ENCODE results near the gene KCNC3.
"Not testable (repeated sequence)": the region's sequence is repeated elsewhere in the genome, so short reads cannot be mapped to it uniquely, and the experiment has no call there.

Gene KCNC3

DNA sequence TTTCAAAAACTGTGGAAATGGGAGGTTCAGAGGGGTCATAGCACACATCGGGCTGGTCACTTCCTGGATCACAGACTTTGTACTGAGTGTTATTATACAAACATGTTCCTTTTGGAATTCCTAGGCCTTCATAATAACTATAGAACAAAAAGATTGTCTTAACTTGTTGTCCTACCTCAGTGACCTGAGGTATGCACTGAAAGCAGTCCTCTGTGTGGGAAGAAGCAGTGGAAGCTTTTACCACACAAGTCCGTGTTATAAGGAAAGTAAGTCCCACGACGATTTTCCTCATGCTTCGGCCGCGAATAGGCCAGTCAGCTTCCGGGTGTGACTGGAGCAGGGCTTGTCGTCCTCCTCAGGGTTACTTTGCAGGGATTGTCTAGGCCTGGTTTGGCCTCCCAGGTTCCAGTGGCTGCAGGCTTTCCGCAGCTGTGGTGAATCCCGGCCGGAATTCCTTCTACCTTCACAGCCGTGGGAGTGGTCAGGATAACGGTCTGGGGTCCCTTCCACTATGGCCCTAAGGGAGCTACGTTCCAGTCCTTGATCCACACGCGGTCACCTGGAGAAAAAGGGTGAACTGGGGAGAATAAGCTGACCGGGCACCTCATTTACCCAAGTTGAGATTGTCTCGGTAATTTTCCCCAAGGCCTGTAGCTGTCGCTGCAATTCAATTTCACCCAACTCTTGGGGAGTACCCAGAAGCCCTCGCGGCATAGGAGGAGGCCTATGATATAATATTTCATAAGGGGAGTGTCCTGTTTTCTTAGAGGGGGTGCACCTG lies 20.3 kb upstream of the KCNC3 start:
- WGBS (ENCODE audit: insufficient coverage) = 89% methylated on average over 13 of the region's 22 CpGs
- POLR2A ChIA-PET = no interaction called here
- Histone ChIP-seq H3K36me3 (ENCODE audit: control insufficient read depth in 4 of 4, insufficient read depth in 4 of 4, low read length in 3 of 4) (no peaks in the 10 kb centered on the region), H3K4me1 (ENCODE audit: control extremely low read depth in 1 of 4, control insufficient read depth in 4 of 4, insufficient read depth in 4 of 4, low read length in 3 of 4) (no peaks in the 10 kb centered on the region), H3K27me3 (replicated peaks in 2 of 5; ENCODE audit: control insufficient read depth in 4 of 5, insufficient read depth in 5 of 5, low read length in 4 of 5) (peaks cover 0 to 6% (median 0%) of the 10 kb centered on the region in 5 experiments), H3K4me3 (ENCODE audit: control insufficient read depth in 1 of 7, extremely low read depth in 1 of 7, insufficient read depth in 4 of 7, low read depth in 2 of 7, low read length in 6 of 7) (no peak overlapping the region), H3K9me3 (ENCODE audit: control extremely low read depth in 1 of 5, control insufficient read depth in 4 of 5, insufficient read depth in 2 of 5, low read depth in 1 of 5, low read length in 4 of 5) (peaks cover 0 to 11% (median 8%) of the 10 kb centered on the region in 5 experiments), H3K27ac (ENCODE audit: insufficient read depth in 1 of 2, low read depth in 1 of 2, low read length in 2 of 2, poor library complexity in 1 of 2, severe bottlenecking in 2 of 2) (no peak overlapping the region)
- CTCF ChIA-PET = no interaction called here
- no peak for DNase-seq

DNA sequence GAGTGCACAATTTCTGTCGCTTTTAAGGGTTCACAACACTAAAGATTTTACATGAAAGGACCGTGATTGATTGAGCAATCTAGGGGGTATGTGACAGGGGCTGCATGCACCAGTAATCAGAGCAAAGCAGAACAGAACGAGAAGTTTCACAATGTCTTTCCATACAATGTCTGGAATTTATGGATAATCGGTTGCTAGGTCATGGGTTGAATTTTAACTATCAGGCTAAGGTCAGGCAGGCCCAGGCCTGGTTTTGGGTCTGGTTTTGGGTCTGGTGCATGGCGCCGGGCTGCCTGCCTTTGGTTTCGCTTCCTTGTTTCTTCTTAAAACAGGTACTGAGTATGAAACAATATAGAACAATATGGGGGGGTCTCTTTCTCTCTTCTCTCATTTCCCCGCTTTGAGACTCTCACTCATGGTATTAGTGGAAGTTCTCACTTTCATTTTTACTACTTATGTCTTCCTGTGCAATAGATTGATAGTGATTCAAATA lies 18.0 kb upstream of the KCNC3 start:
- CTCF ChIA-PET; H3K27ac ChIP-seq (ENCODE audit: insufficient read depth in 1 of 2, low read depth in 1 of 2, low read length in 2 of 2, poor library complexity in 1 of 2, severe bottlenecking in 2 of 2); H3K4me1 ChIP-seq (ENCODE audit: control extremely low read depth in 1 of 4, control insufficient read depth in 4 of 4, insufficient read depth in 4 of 4, low read length in 3 of 4); POLR2A ChIA-PET; H3K27me3 ChIP-seq (replicated peaks in 2 of 5; ENCODE audit: control insufficient read depth in 4 of 5, insufficient read depth in 5 of 5, low read length in 4 of 5); H3K36me3 ChIP-seq (ENCODE audit: control insufficient read depth in 4 of 4, insufficient read depth in 4 of 4, low read length in 3 of 4); H3K4me3 ChIP-seq (ENCODE audit: control insufficient read depth in 1 of 7, extremely low read depth in 1 of 7, insufficient read depth in 4 of 7, low read depth in 2 of 7, low read length in 6 of 7): not testable (repeated sequence)
- 93% methylated on average over 3 of the region's 8 CpGs for WGBS (ENCODE audit: insufficient coverage)
- peaks cover 0 to 13% (median 9%) of the 10 kb centered on the region in 5 experiments for H3K9me3 ChIP-seq (ENCODE audit: control extremely low read depth in 1 of 5, control insufficient read depth in 4 of 5, insufficient read depth in 2 of 5, low read depth in 1 of 5, low read length in 4 of 5)
- DNase-seq = peak in 1 of 3 donors; percentile 15

DNA sequence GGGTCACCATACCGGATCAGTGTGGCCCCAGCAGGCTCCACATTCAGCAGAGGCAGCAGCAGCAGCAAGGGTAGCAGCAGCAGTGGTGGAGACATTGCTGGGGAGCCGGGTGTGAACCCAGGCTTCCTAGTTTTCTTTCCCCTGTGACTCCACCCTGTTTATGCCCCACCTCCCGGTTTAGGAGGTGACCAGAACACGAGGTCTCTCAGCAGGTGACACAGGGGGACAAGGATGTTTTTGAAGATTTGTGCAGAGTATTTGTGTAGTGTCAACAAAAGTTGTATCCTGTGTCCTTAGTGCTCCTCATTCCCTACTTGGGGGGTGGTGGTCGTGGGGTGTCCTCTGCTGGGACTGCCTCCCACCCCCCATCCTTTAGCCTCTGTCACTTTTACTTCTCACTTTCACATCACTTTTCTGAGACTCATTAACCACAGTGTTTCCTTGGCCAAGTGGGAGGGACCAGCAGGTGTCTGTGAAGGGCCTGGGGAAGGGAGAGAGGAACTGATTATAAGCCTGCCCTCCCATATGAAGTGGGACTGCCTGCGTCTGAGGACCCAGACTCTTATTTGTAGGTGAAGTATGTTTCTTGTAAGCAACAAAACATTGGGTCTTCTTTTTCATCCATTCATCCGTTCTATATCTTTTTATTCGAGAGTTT lies 15.6 kb upstream of the KCNC3 start:
- Histone ChIP-seq H3K36me3 (ENCODE audit: control insufficient read depth in 4 of 4, insufficient read depth in 4 of 4, low read length in 3 of 4) (no peaks in the 10 kb centered on the region), H3K27me3 (replicated peaks in 2 of 5; ENCODE audit: control insufficient read depth in 4 of 5, insufficient read depth in 5 of 5, low read length in 4 of 5) (peaks cover 0 to 3% (median 0%) of the 10 kb centered on the region in 5 experiments), H3K9me3 (ENCODE audit: control extremely low read depth in 1 of 5, control insufficient read depth in 4 of 5, insufficient read depth in 2 of 5, low read depth in 1 of 5, low read length in 4 of 5) (peaks cover 0 to 15% (median 9%) of the 10 kb centered on the region in 5 experiments), H3K27ac (ENCODE audit: insufficient read depth in 1 of 2, low read depth in 1 of 2, low read length in 2 of 2, poor library complexity in 1 of 2, severe bottlenecking in 2 of 2) (no peak overlapping the region), H3K4me3 (ENCODE audit: control insufficient read depth in 1 of 7, extremely low read depth in 1 of 7, insufficient read depth in 4 of 7, low read depth in 2 of 7, low read length in 6 of 7) (no peak overlapping the region), H3K4me1 (ENCODE audit: control extremely low read depth in 1 of 4, control insufficient read depth in 4 of 4, insufficient read depth in 4 of 4, low read length in 3 of 4) (no peaks in the 10 kb centered on the region)
- ChIA-PET POLR2A (no interaction called here), CTCF (no interaction called here)
- DNase-seq = peak in 1 of 3 donors; percentile 38
- WGBS (ENCODE audit: insufficient coverage) = 90% methylated on average over 2 of the region's 8 CpGs

DNA sequence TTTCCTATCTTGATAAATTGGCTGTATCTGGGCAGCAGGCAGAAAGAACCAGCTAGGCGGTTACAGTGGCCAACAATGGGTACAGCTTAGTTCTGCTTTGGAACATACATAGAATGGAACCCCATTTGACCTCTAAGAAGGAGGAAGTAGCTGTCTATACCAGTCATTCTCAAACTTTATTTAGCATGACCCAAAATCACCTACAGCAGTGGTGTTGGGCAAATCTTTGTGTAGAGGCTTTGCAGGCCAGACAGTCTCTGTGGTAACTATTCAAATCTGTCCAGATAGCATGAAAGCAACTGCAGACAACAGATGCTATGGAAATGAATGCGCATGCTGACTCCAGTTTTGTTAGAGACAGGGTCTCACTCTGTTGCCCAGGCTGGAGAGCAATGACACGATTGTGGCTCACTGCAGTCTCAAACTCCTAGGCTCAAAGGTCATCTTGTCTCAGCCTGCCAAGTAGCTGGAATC lies 12.0 kb upstream of the KCNC3 start:
- no peaks in the 10 kb centered on the region for H3K27me3 ChIP-seq (replicated peaks in 2 of 5; ENCODE audit: control insufficient read depth in 4 of 5, insufficient read depth in 5 of 5, low read length in 4 of 5)
- ChIA-PET CTCF (interaction anchor here (0.6 kb wide), 1 partner anchor 16 kb away, joined by 4 read pairs; no protein-coding TSS in a partner anchor), POLR2A (interaction anchor here (0.8 kb wide), 1 partner anchor 10 kb away, joined by 4 read pairs; no protein-coding TSS in a partner anchor)

DNA sequence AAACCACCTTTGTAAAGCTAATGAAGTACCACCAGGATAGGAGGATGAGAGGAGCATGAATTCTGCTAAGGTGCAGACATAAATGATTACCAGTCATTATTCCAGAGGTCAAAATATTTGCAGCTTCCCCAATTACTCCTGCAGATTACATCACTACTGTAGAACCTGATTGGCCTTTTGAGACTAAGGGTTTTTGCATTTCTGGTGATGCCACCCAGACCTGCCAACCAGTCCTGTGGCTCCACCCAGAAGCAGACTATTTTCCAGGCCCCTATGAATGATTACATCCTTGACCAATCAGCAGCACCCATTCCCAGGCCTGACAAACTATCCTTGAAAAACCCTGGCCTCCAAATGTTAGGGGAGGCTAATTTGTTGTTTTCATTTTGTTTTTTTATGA lies 11.2 kb upstream of the KCNC3 start:
- Histone ChIP-seq H3K36me3 (ENCODE audit: control insufficient read depth in 4 of 4, insufficient read depth in 4 of 4, low read length in 3 of 4) (no peaks in the 10 kb centered on the region), H3K27ac (ENCODE audit: insufficient read depth in 1 of 2, low read depth in 1 of 2, low read length in 2 of 2, poor library complexity in 1 of 2, severe bottlenecking in 2 of 2) (no peak overlapping the region), H3K4me3 (ENCODE audit: control insufficient read depth in 1 of 7, extremely low read depth in 1 of 7, insufficient read depth in 4 of 7, low read depth in 2 of 7, low read length in 6 of 7) (no peak overlapping the region), H3K27me3 (replicated peaks in 2 of 5; ENCODE audit: control insufficient read depth in 4 of 5, insufficient read depth in 5 of 5, low read length in 4 of 5) (peaks cover 0 to 1% (median 0%) of the 10 kb centered on the region in 5 experiments), H3K9me3 (ENCODE audit: control extremely low read depth in 1 of 5, control insufficient read depth in 4 of 5, insufficient read depth in 2 of 5, low read depth in 1 of 5, low read length in 4 of 5) (peaks cover 0 to 13% (median 7%) of the 10 kb centered on the region in 5 experiments), H3K4me1 (ENCODE audit: control extremely low read depth in 1 of 4, control insufficient read depth in 4 of 4, insufficient read depth in 4 of 4, low read length in 3 of 4) (no peaks in the 10 kb centered on the region)
- POLR2A ChIA-PET = interaction anchor here (0.8 kb wide), 1 partner anchor 11 kb away, joined by 4 read pairs; no protein-coding TSS in a partner anchor
- CTCF ChIA-PET = no interaction called here
- no peak for DNase-seq

More for the DNA sequence above, 12.0 kb upstream of the KCNC3 start:
- no peak overlapping the region for H3K27ac ChIP-seq (ENCODE audit: insufficient read depth in 1 of 2, low read depth in 1 of 2, low read length in 2 of 2, poor library complexity in 1 of 2, severe bottlenecking in 2 of 2)
- WGBS (ENCODE audit: insufficient coverage) = 90% methylated on average over 3 of the region's 3 CpGs
- DNase-seq = no peak
- peaks cover 0 to 15% (median 9%) of the 10 kb centered on the region in 5 experiments for H3K9me3 ChIP-seq (ENCODE audit: control extremely low read depth in 1 of 5, control insufficient read depth in 4 of 5, insufficient read depth in 2 of 5, low read depth in 1 of 5, low read length in 4 of 5)
- H3K4me3 ChIP-seq (ENCODE audit: control insufficient read depth in 1 of 7, extremely low read depth in 1 of 7, insufficient read depth in 4 of 7, low read depth in 2 of 7, low read length in 6 of 7) = no peak overlapping the region
- H3K36me3 ChIP-seq (ENCODE audit: control insufficient read depth in 4 of 4, insufficient read depth in 4 of 4, low read length in 3 of 4) = no peaks in the 10 kb centered on the region
- H3K4me1 ChIP-seq (ENCODE audit: control extremely low read depth in 1 of 4, control insufficient read depth in 4 of 4, insufficient read depth in 4 of 4, low read length in 3 of 4) = no peaks in the 10 kb centered on the region

- CTCF ChIA-PET = interaction anchor here (1.1 kb wide), 1 partner anchor 14 kb away, joined by 3 read pairs; no protein-coding TSS in a partner anchor
These were observed 7.9 kb upstream of the KCNC3 start for GRCh38 chr19:50337031-50337430.

More at GRCh38 chr19:50337031-50337430, 7.9 kb upstream of the KCNC3 start:
- DNase-seq; POLR2A ChIA-PET; H3K27ac ChIP-seq (ENCODE audit: insufficient read depth in 1 of 2, low read depth in 1 of 2, low read length in 2 of 2, poor library complexity in 1 of 2, severe bottlenecking in 2 of 2); H3K4me3 ChIP-seq (ENCODE audit: control insufficient read depth in 1 of 7, extremely low read depth in 1 of 7, insufficient read depth in 4 of 7, low read depth in 2 of 7, low read length in 6 of 7); H3K36me3 ChIP-seq (ENCODE audit: control insufficient read depth in 4 of 4, insufficient read depth in 4 of 4, low read length in 3 of 4); H3K9me3 ChIP-seq (ENCODE audit: control extremely low read depth in 1 of 5, control insufficient read depth in 4 of 5, insufficient read depth in 2 of 5, low read depth in 1 of 5, low read length in 4 of 5): not testable (repeated sequence)
- WGBS (ENCODE audit: insufficient coverage) = 100% methylated on average over 1 of the region's 6 CpGs
- Histone ChIP-seq H3K27me3 (replicated peaks in 2 of 5; ENCODE audit: control insufficient read depth in 4 of 5, insufficient read depth in 5 of 5, low read length in 4 of 5) (peaks cover 0 to 19% (median 13%) of the 10 kb centered on the region in 5 experiments), H3K4me1 (ENCODE audit: control extremely low read depth in 1 of 4, control insufficient read depth in 4 of 4, insufficient read depth in 4 of 4, low read length in 3 of 4) (peaks cover 0 to 21% (median 14%) of the 10 kb centered on the region in 4 experiments)

Measured in common myeloid progenitor, CD34-positive (primary cell).